OCI-LY7 (cell line): ENCODE results near the gene SEMA6C. TPM values are rescaled to one million over a fixed set of nuclear protein-coding genes. Genes with fewer than 3 reads are reported as not detected.

Experiments used
- BruUV-seq: library from RNA; stranded (reverse); fragments of 400-500 nt; replicated peaks from 2 replicates; lab custom pipeline; 2021; lab: Mats Ljungman, UMichigan
- CTCF ChIA-PET: fragments of 300-600 bp; sonication (Branson Sonifier 250); formaldehyde crosslinking; loops from one replicate; lab custom pipeline; 2022; ENCODE audit warnings: antibody characterized with exemption; ENCODE audit not compliant: unreplicated experiment; lab: Charles Lee
- POLR2A ChIA-PET: fragments of 300-600 bp; sonication (Branson Sonifier 250); formaldehyde crosslinking; loops from one replicate; lab custom pipeline; 2022; ENCODE audit warnings: antibody characterized with exemption; lab: Charles Lee
- DNase-seq: peaks from one replicate; pipeline ENCODE4 v3.0.0-alpha.2; 2015; ENCODE audit warnings: low spot score
- H2AFZ ChIP-seq: fragments of 200-600 bp; sonication (generic), shearing (Covaris generic); 2 replicates; pipeline ENCODE4 v1.6.1; 2014; ENCODE audit warnings: mild to moderate bottlenecking, antibody characterized with exemption, low read length, moderate library complexity
- H3K27ac ChIP-seq: fragments of 200-600 bp; sonication (generic); 2 replicates; pipeline ENCODE4 v1.5.1; 2014; ENCODE audit warnings: mixed run types, low read depth, mild to moderate bottlenecking, moderate library complexity, low read length, inconsistent platforms; ENCODE audit not compliant: poor library complexity, severe bottlenecking
- H3K36me3 ChIP-seq: fragments of 200-600 bp; sonication (generic); 2 replicates; pipeline ENCODE4 v1.6.1; 2014; ENCODE audit warnings: mild to moderate bottlenecking, antibody characterized with exemption, low read length, moderate library complexity, mixed read lengths; ENCODE audit not compliant: insufficient read depth
- H3K4me1 ChIP-seq: fragments of 200-600 bp; sonication (generic); 2 replicates; pipeline ENCODE4 v1.5.1; 2014; ENCODE audit warnings: mild to moderate bottlenecking, low read length; ENCODE audit not compliant: insufficient read depth, poor library complexity, severe bottlenecking
- H3K4me2 ChIP-seq: fragments of 200-600 bp; sonication (generic); 2 replicates; pipeline ENCODE4 v1.6.1; 2014; ENCODE audit warnings: mild to moderate bottlenecking, low read length
- H3K4me3 ChIP-seq: fragments of 200-600 bp; sonication (generic); 2 replicates; pipeline ENCODE4 v1.5.1; 2014; ENCODE audit warnings: mild to moderate bottlenecking, low read depth, low read length; ENCODE audit not compliant: poor library complexity, severe bottlenecking
- H3K79me2 ChIP-seq: fragments of 200-600 bp; sonication (generic); 2 replicates; pipeline ENCODE4 v1.6.1; 2016; ENCODE audit warnings: low read depth, mild to moderate bottlenecking, low read length, moderate library complexity, mixed read lengths; ENCODE audit not compliant: insufficient read depth
- H3K9me2 ChIP-seq: fragments of 200-600 bp; sonication (generic); 2 replicates; pipeline ENCODE4 v1.6.1; 2016; ENCODE audit warnings: mild to moderate bottlenecking, low read length, mixed read lengths; ENCODE audit not compliant: insufficient read depth
- H3K9me3 ChIP-seq: fragments of 200-600 bp; sonication (generic); 2 replicates; pipeline ENCODE4 v1.6.1; 2014; ENCODE audit warnings: mild to moderate bottlenecking, mixed run types, low read length, mixed read lengths
- H4K20me1 ChIP-seq: fragments of 200-600 bp; sonication (generic); 2 replicates; pipeline ENCODE4 v1.6.1; 2014; ENCODE audit warnings: mild to moderate bottlenecking, antibody characterized with exemption, low read length, moderate library complexity, mixed read lengths; ENCODE audit not compliant: insufficient read depth
- CTCF ChIP-seq: fragments of 200-600 bp; sonication (generic); conservative IDR thresholded peaks from 2 replicates; pipeline ENCODE4 v1.5.1; 2014; ENCODE audit warnings: mild to moderate bottlenecking, antibody characterized with exemption, low read length, moderate library complexity, mixed read lengths
- EZH2phosphoT487 ChIP-seq: fragments of 200-600 bp; sonication (generic); IDR thresholded peaks from 2 replicates; pipeline ENCODE4 v1.6.1; 2018; ENCODE audit warnings: low read depth, borderline replicate concordance, mild to moderate bottlenecking, mixed run types, antibody characterized with exemption, low read length, moderate library complexity, mixed read lengths
- intact Hi-C: fragments of 100-400 bp; cut with micrococcal nuclease; formaldehyde crosslinking; loops from one replicate; pipeline ENCODE4 v1.10.0; 2022; ENCODE audit not compliant: unreplicated experiment
- total RNA-seq, 2 experiments: library from RNA; depleted of rRNA in 1 of 2; stranded (reverse); fragments of >200 nt in 1 of 2; shearing (Covaris generic) in 1 of 2; gene quantifications; 2 replicates each; pipeline ENCODE4 v1.2.3, GENCODE V29; 2014 to 2022

SEMA6C gene
- total RNA-seq, 2 experiments from 2014 or later = 1.1 to 1.9 TPM

- no peak for DNase-seq
- intact Hi-C loops = no loop called here
- Histone ChIP-seq H3K4me3 (peak overlapping the region; percentile 90), H2AFZ (peak overlapping the region; percentile 87), H3K4me1 (peaks cover 24% of the 10 kb centered on the region), H3K4me2 (peak overlapping the region; percentile 74), H3K79me2 (peaks cover 13% of the 10 kb centered on the region; the same call in 1 of the 2 replicates), H3K36me3 (peaks cover 29% of the 10 kb centered on the region), H3K9me2 (no peaks in the 10 kb centered on the region), H3K27ac (no peak overlapping the region), H3K9me3 (no peaks in the 10 kb centered on the region), H4K20me1 (no peaks in the 10 kb centered on the region)
- no peak for TF ChIP-seq CTCF
- TF ChIP-seq EZH2phosphoT487 = no peak
- no TSS peak for BruUV-seq
- POLR2A ChIA-PET = no interaction called here
- CTCF ChIA-PET = no interaction called here
These were observed 18.9 kb upstream of the SEMA6C start for GRCh38 chr1:151165281-151165737.

- Histone ChIP-seq H3K9me3 (no peaks in the 10 kb centered on the region), H3K4me2 (peak overlapping the region; percentile 74), H3K27ac (no peak overlapping the region), H3K4me1 (peaks cover 24% of the 10 kb centered on the region), H3K4me3 (peak overlapping the region; percentile 90), H3K79me2 (peaks cover 13% of the 10 kb centered on the region; the same call in 1 of the 2 replicates), H2AFZ (0 out of 2 replicates have a peak overlapping the region, but pooled peaks have one; percentile 87), H4K20me1 (no peaks in the 10 kb centered on the region), H3K9me2 (no peaks in the 10 kb centered on the region), H3K36me3 (peaks cover 24% of the 10 kb centered on the region)
- no peak for TF ChIP-seq CTCF
- no peak for TF ChIP-seq EZH2phosphoT487
- TSS peak; percentile 49 for BruUV-seq
- intact Hi-C loops = no loop called here
- ChIA-PET POLR2A (no interaction called here), CTCF (no interaction called here)
- no peak for DNase-seq
These were observed 18.4 kb upstream of the SEMA6C start for GRCh38 chr1:151164732-151165280.

- Histone ChIP-seq H4K20me1 (no peaks in the 10 kb centered on the region), H3K4me1 (peaks cover 41% of the 10 kb centered on the region), H3K36me3 (peaks cover 16% of the 10 kb centered on the region; the same call in 1 of the 2 replicates), H3K4me3 (no peak overlapping the region), H3K27ac (no peak overlapping the region), H3K4me2 (peak overlapping the region; percentile 40), H2AFZ (no peak overlapping the region), H3K9me3 (no peaks in the 10 kb centered on the region), H3K79me2 (peaks cover 9% of the 10 kb centered on the region; the same call in 1 of the 2 replicates), H3K9me2 (no peaks in the 10 kb centered on the region)
- no TSS peak for BruUV-seq
- CTCF ChIA-PET = no interaction called here
- no peak for DNase-seq
- TF ChIP-seq CTCF (no peak), EZH2phosphoT487 (no peak)
- POLR2A ChIA-PET = interaction anchor here (0.9 kb wide), 1 partner anchor 18 kb away, joined by 3 read pairs; no protein-coding TSS in a partner anchor
- intact Hi-C loops = no loop called here
These were observed 12.9 kb upstream of the SEMA6C start for GRCh38 chr1:151159373-151159772.
